Measurements from ENCODE around the gene PGF.

Gene PGF

GRCh38 chr14:74927225-74927624, 28.2 kb downstream of the PGF start:
- no peak overlapping the region for H3K27ac ChIP-seq
- TF ChIP-seq ZFX (IDR thresholded peaks at IDR 0.05) (no peak), CTCF (conservative IDR thresholded peaks at IDR 0.05) (no peak)

- TF ChIP-seq ZFX (IDR thresholded peaks at IDR 0.05), result no peak
- TF ChIP-seq CTCF (conservative IDR thresholded peaks at IDR 0.05), result no peak
- no peak overlapping the region for H3K27ac ChIP-seq
Observed at GRCh38 chr14:74924061-74924460, 31.3 kb downstream of the PGF start.

- H3K27ac ChIP-seq, result peak within 1 kb of the TSS; percentile 67
- TF ChIP-seq CTCF (conservative IDR thresholded peaks at IDR 0.05) (no peak), ZFX (IDR thresholded peaks at IDR 0.05) (peak; percentile 89; the same call in 1 of the 2 replicates)
Observed at GRCh38 chr14:74922752-74923401, 32.5 kb downstream of the PGF start, which contains the start of gene RPS6KL1. TSS of gene RPS6KL1 (minus strand) at chr14:74923260. CDS start at chr14:74921541, 1,719 bp downstream.

- peak overlapping the region; percentile 67 for H3K27ac ChIP-seq
Observed at GRCh38 chr14:74921987-74922751, 33.2 kb downstream of the PGF start.

GRCh38 chr14:74921053-74921620, 34.3 kb downstream of the PGF start:
- no peak overlapping the region for H3K27ac ChIP-seq
- TF ChIP-seq CTCF (conservative IDR thresholded peaks at IDR 0.05) (no peak), ZFX (IDR thresholded peaks at IDR 0.05) (no peak)

More at GRCh38 chr14:74921987-74922751, 33.2 kb downstream of the PGF start:
- TF ChIP-seq ZFX (IDR thresholded peaks at IDR 0.05), result no peak
- no peak for TF ChIP-seq CTCF (conservative IDR thresholded peaks at IDR 0.05)

GRCh38 chr14:74920281-74920680, 35.1 kb downstream of the PGF start:
- no peak overlapping the region for H3K27ac ChIP-seq
- TF ChIP-seq CTCF (conservative IDR thresholded peaks at IDR 0.05), result no peak
- TF ChIP-seq ZFX (IDR thresholded peaks at IDR 0.05), result no peak
